Lower lobe of right lung (tissue), 2 donors: ENCODE data around the gene PSMD11. TPM values are rescaled to one million over a fixed set of nuclear protein-coding genes. Genes with fewer than 3 reads are reported as not detected.

ENCODE experiments used
- ATAC-seq, 2 donors: fragments of 200-7000 bp; cut with Tn5 transposase; one replicate each; pipeline ENCODE4 v1.9.1; 2020 to 2022; ENCODE audit warnings: mild to moderate bottlenecking in 2 of 2, moderate library complexity in 2 of 2
- DNase-seq: peaks from one replicate; pipeline ENCODE4 v3.0.0-alpha.2; 2020
- H3K27ac ChIP-seq: fragments of 200-600 bp; one replicate; pipeline ENCODE4 v1.8.0; 2022
- H3K27me3 ChIP-seq: fragments of 200-600 bp; one replicate; pipeline ENCODE4 v1.8.0; 2022; ENCODE audit warnings: low read depth
- H3K36me3 ChIP-seq: fragments of 200-600 bp; one replicate; pipeline ENCODE4 v1.8.0; 2022; ENCODE audit warnings: mild to moderate bottlenecking
- H3K4me1 ChIP-seq: fragments of 200-600 bp; one replicate; pipeline ENCODE4 v1.8.0; 2022
- H3K4me3 ChIP-seq: fragments of 200-600 bp; one replicate; pipeline ENCODE4 v1.8.0; 2022; ENCODE audit warnings: mild to moderate bottlenecking
- H3K9me3 ChIP-seq: fragments of 200-600 bp; one replicate; pipeline ENCODE4 v1.8.0; 2022
- intact Hi-C: fragments of 100-400 bp; cut with DNase I; formaldehyde crosslinking; loops from one replicate; pipeline ENCODE4 v1.11.0; 2022
- total RNA-seq: library from RNA; stranded (reverse); fragmentation: NEBNext Ultra II Directional; extraction: Animal tissue kit (Norgen Biotek cat#: 25700); gene quantifications from one replicate; pipeline ENCODE4 v1.2.1, GENCODE V29; 2021
- TF ChIP-seq, protein P1 (sequence below): fragments of 200-600 bp; IDR thresholded peaks from one replicate; pipeline ENCODE4 v1.8.0; 2022; ENCODE audit warnings: antibody characterized with exemption, mild to moderate bottlenecking
- donor health status: DM: no; HTN: yes; CAD: no; lungs with severe emphysema.

Gene PSMD11
- total RNA-seq, 1 donor from 2014 or later = 57.2 TPM

GRCh38 chr17:32510466-32510865 is 66.2 kb downstream of the PSMD11 start:
- Histone ChIP-seq H3K27me3 (no peaks in the 10 kb centered on the region), H3K4me1 (no peaks in the 10 kb centered on the region), H3K36me3 (peaks cover 3% of the 10 kb centered on the region), H3K9me3 (no peaks in the 10 kb centered on the region), H3K27ac (no peak overlapping the region), H3K4me3 (no peak overlapping the region)
- TF ChIP-seq, protein P1, sequence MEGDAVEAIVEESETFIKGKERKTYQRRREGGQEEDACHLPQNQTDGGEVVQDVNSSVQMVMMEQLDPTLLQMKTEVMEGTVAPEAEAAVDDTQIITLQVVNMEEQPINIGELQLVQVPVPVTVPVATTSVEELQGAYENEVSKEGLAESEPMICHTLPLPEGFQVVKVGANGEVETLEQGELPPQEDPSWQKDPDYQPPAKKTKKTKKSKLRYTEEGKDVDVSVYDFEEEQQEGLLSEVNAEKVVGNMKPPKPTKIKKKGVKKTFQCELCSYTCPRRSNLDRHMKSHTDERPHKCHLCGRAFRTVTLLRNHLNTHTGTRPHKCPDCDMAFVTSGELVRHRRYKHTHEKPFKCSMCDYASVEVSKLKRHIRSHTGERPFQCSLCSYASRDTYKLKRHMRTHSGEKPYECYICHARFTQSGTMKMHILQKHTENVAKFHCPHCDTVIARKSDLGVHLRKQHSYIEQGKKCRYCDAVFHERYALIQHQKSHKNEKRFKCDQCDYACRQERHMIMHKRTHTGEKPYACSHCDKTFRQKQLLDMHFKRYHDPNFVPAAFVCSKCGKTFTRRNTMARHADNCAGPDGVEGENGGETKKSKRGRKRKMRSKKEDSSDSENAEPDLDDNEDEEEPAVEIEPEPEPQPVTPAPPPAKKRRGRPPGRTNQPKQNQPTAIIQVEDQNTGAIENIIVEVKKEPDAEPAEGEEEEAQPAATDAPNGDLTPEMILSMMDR = no peak
- DNase-seq (no peak), ATAC-seq (no peak)
- intact Hi-C loops = no loop called here

DNA sequence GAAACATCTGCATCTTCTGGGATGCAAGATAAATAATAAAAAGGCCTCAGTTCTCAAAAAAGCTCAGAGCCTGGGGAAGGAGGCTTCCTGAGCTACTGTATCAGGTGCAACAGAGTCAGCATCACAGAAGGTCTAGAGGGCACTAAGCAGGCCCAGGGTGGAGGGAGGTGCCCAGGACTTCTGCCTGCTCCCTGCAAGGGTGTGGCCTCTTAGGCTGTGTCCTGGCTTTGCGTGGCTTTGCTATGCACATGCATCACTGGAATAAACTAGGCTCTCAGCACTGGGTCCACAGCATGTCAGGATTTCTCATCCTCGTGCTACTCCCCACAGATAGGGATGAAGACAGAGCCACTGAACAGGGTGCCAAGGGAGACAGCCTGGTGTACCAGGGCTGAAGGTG is 68.0 kb downstream of the PSMD11 start:
- H3K36me3 ChIP-seq = peaks cover 3% of the 10 kb centered on the region
- intact Hi-C loops = no loop called here
- H3K4me1 ChIP-seq = peaks cover 3% of the 10 kb centered on the region
- no peaks in the 10 kb centered on the region for H3K9me3 ChIP-seq
- H3K27me3 ChIP-seq = no peaks in the 10 kb centered on the region
- TF ChIP-seq, protein P1 = no peak
- no peak overlapping the region for H3K27ac ChIP-seq
- ATAC-seq (no peak), DNase-seq (no peak)
- no peak overlapping the region for H3K4me3 ChIP-seq

- TF ChIP-seq, protein P1 = no peak
- ATAC-seq (no peak), DNase-seq (no peak)
- Histone ChIP-seq H3K9me3 (no peaks in the 10 kb centered on the region), H3K4me3 (no peak overlapping the region), H3K27ac (no peak overlapping the region), H3K4me1 (peaks cover 3% of the 10 kb centered on the region), H3K27me3 (no peaks in the 10 kb centered on the region), H3K36me3 (peaks cover 3% of the 10 kb centered on the region)
- intact Hi-C loops = no loop called here
Measured at GRCh38 chr17:32513579-32513978, 69.3 kb downstream of the PSMD11 start.

DNA sequence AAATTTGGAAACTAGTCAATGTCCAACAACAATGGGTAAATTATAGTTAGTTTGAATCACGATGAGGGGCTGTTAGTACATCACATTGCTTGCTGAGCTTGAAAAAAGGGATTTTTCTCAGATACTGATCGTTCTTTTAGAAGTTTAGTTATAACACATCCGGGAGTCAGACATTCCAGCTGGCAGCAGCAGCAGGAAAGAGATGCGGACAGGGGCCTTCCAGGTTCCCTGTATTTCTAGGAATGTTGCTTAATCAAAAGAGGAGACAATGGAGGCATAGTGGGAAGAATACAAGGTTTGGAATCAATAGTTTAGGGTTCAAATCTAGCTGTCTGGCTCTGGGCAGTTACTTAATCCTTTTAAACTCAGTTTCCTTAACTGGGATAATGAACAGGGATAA is 70.3 kb downstream of the PSMD11 start:
- ATAC-seq (no peak), DNase-seq (no peak)
- no peak overlapping the region for H3K27ac ChIP-seq
- no peaks in the 10 kb centered on the region for H3K9me3 ChIP-seq
- TF ChIP-seq, protein P1 = no peak
- peaks cover 4% of the 10 kb centered on the region for H3K4me1 ChIP-seq
- H3K27me3 ChIP-seq = no peaks in the 10 kb centered on the region
- intact Hi-C loops = no loop called here
- H3K4me3 ChIP-seq = no peak overlapping the region
- peaks cover 3% of the 10 kb centered on the region for H3K36me3 ChIP-seq

DNA sequence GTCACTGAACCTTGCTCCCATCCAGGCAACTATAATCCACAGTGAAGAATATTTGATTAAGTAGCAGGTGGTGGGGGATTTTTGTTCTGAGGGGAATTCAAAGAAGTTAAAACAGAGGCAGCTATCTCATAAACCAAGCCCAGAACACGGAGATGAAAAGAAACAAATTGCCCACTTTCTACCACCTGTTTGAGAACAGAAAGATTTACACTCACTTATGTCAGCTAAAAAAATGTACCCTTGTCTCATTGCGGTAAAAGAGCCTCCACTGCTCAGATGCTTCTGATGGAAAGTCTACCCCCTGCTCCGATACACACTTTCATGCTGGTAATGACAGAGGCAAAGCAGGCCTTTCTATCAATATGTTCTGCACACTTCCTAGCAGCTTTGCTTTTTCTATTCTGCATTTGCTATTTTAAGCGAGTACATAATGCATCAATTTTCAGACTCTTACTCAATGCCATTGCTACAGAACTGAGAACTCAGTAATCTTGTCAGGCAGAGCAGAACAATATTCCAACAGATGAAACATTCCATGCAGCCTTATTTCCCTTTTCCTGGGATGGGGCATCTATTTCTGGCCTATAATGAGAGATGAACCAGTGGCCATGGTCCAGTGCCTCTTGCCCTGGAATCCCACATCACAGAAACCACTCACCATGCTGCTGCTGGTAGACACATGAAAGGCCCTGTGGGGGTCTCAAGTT is 71.5 kb downstream of the PSMD11 start:
- Histone ChIP-seq H3K4me1 (peaks cover 16% of the 10 kb centered on the region), H3K36me3 (no peaks in the 10 kb centered on the region), H3K4me3 (no peak overlapping the region), H3K27ac (no peak overlapping the region), H3K27me3 (no peaks in the 10 kb centered on the region), H3K9me3 (no peaks in the 10 kb centered on the region)
- DNase-seq (no peak), ATAC-seq (no peak)
- TF ChIP-seq, protein P1 = no peak
- intact Hi-C loops = no loop called here
